ENCODE data around the gene PIEZO1. TPM values are rescaled to one million over a fixed set of nuclear protein-coding genes. Genes with fewer than 3 reads are reported as not detected.
A peak's percentile ranks its signal among the peaks of the same experiment; 100 is the strongest.

PIEZO1 gene
- total RNA-seq, 3 donors from 2014 or later = 71.4 to 218 (median 129) TPM

- ATAC-seq (peak; percentile 67), DNase-seq (peak; percentile 76 to 88 (median 85))
- Histone ChIP-seq H3K4me3 (no peak overlapping the region), H3K36me3 (ENCODE audit: low read depth) (no peaks in the 10 kb centered on the region), H3K4me1 (ENCODE audit: low read depth) (peaks cover 51% of the 10 kb centered on the region), H3K9me3 (no peaks in the 10 kb centered on the region)
- no peak for TF ChIP-seq CTCF (IDR thresholded peaks at IDR 0.05)
- intact Hi-C loops (cut with DNase I, micrococcal nuclease) = no loop called here
Measured at GRCh38 chr16:88759245-88759975, 25.6 kb downstream of the PIEZO1 start.

DNA sequence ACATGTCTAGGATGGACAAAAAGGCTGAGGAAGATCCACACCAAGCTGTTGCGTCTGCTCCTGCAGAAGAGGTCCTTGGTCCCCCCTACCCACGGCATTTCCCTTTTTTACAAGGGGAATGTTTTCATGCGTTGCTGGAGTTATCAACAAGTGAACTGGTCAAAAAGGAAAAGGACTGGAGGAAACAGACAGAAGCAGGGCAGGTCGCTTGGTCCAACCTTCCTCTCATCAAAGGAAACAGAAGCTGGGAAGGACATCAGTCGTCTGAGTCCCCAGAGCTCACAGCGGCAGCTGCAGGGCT is 26.1 kb downstream of the PIEZO1 start:
- H3K36me3 ChIP-seq (ENCODE audit: low read depth) = no peaks in the 10 kb centered on the region
- H3K4me1 ChIP-seq (ENCODE audit: low read depth) = peaks cover 51% of the 10 kb centered on the region
- DNase-seq (no peak), ATAC-seq (no peak)
- TF ChIP-seq CTCF (IDR thresholded peaks at IDR 0.05) = no peak
- H3K9me3 ChIP-seq = no peaks in the 10 kb centered on the region
- no peak overlapping the region for H3K4me3 ChIP-seq
- intact Hi-C loops (cut with DNase I, micrococcal nuclease) = no loop called here

GRCh38 chr16:88758227-88758943 is 26.6 kb downstream of the PIEZO1 start:
- no peak for TF ChIP-seq CTCF (IDR thresholded peaks at IDR 0.05)
- no peak overlapping the region for H3K4me3 ChIP-seq
- peaks cover 46% of the 10 kb centered on the region for H3K4me1 ChIP-seq (ENCODE audit: low read depth)
- no peaks in the 10 kb centered on the region for H3K36me3 ChIP-seq (ENCODE audit: low read depth)
- intact Hi-C loops (cut with DNase I, micrococcal nuclease) = no loop called here
- DNase-seq (no peak), ATAC-seq (no peak)
- no peaks in the 10 kb centered on the region for H3K9me3 ChIP-seq

GRCh38 chr16:88755745-88756443 is 29.1 kb downstream of the PIEZO1 start:
- Histone ChIP-seq H3K9me3 (no peaks in the 10 kb centered on the region), H3K4me3 (no peak overlapping the region), H3K4me1 (ENCODE audit: low read depth) (peaks cover 22% of the 10 kb centered on the region), H3K36me3 (ENCODE audit: low read depth) (no peaks in the 10 kb centered on the region)
- no peak for DNase-seq
- TF ChIP-seq CTCF (IDR thresholded peaks at IDR 0.05) = no peak
- ATAC-seq = peak; percentile 4
- intact Hi-C loops (cut with DNase I, micrococcal nuclease) = no loop called here

DNA sequence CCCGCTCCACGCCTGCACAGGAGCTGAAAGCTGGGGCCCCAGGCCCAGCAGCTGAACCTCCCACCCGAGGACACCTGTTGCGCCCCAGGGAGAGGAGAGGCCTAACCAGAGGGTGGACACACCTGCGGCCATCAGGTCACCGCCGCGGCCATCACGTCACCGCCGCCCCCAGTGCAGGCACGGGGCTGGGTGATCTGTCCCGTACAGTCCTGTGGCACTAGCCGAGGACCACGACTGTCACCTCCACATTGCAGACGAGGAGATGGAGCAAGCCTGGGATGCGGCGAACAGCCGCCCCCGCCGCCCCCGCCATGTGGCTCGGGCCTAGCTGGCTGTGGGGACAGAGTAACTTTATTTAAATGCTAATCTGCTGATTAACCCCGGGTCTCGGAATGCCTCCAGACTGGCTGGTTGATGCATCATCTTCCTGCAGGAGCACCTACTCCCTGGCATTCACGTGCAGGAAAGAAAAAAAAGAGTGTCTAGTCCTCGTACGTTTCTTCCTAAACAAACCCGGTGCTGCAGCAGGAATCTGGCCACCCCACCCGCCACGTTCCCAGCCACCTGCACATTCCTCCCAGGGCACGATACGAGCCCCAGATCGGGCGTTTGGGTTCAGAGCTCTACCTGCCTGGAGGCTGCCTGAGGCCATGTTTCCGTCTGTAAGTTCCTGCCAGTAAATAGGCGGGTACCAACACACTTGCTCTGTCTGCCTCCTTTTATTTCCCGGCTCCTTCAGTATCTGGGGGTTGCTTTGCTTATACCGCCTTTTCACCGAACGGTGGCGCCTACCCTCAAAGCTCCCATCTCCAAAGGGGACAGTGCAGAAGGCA is 29.9 kb downstream of the PIEZO1 start:
- peak; percentile 49 for ATAC-seq
- H3K9me3 ChIP-seq = no peaks in the 10 kb centered on the region

More for the DNA sequence above, 29.9 kb downstream of the PIEZO1 start:
- no peak for TF ChIP-seq CTCF (IDR thresholded peaks at IDR 0.05)
- intact Hi-C loops (cut with DNase I, micrococcal nuclease) = no loop called here
- no peaks in the 10 kb centered on the region for H3K36me3 ChIP-seq (ENCODE audit: low read depth)
- H3K4me3 ChIP-seq = no peak overlapping the region
- peaks cover 14% of the 10 kb centered on the region for H3K4me1 ChIP-seq (ENCODE audit: low read depth)
- no peak for DNase-seq
